HG03520 (cell line): Measurements from ENCODE around the gene ATXN1L.
A peak's percentile ranks its signal among the peaks of the same experiment; 100 is the strongest.
"Not testable (repeated sequence)": the region's sequence is repeated elsewhere in the genome, so short reads cannot be mapped to it uniquely, and the experiment has no call there.

Source experiments
- ATAC-seq: cut with Tn5 transposase; IDR thresholded peaks from one replicate; pipeline ENCODE4 v1.9.1; 2021; ENCODE audit warnings: mild to moderate bottlenecking, moderate library complexity; ENCODE audit not compliant: unreplicated experiment

Gene ATXN1L

GRCh38 chr16:71885261-71885650 lies 39.5 kb downstream of the ATXN1L start:
- ATAC-seq: no peak

- no peak for ATAC-seq
Observed at GRCh38 chr16:71889147-71889546, 43.4 kb downstream of the ATXN1L start.

DNA sequence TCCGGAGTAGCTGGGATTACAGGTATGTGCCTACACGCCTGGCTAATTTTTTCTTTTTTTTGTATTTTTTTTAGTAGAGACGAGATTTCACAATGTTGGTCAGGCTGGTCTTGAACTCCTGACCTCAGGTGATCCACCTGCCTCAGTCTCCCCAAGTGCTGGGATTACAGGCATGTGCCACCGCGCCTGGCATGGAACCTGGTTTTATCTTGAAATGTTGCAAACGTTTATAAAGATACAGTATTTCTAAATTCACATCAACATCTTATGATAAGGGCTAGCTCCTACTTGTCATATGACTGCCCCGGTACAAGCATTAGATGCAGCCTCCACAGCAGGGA lies 48.1 kb downstream of the ATXN1L start:
- no peak for ATAC-seq

GRCh38 chr16:71894229-71894920 lies 48.6 kb downstream of the ATXN1L start:
- ATAC-seq: peak; percentile 12

DNA sequence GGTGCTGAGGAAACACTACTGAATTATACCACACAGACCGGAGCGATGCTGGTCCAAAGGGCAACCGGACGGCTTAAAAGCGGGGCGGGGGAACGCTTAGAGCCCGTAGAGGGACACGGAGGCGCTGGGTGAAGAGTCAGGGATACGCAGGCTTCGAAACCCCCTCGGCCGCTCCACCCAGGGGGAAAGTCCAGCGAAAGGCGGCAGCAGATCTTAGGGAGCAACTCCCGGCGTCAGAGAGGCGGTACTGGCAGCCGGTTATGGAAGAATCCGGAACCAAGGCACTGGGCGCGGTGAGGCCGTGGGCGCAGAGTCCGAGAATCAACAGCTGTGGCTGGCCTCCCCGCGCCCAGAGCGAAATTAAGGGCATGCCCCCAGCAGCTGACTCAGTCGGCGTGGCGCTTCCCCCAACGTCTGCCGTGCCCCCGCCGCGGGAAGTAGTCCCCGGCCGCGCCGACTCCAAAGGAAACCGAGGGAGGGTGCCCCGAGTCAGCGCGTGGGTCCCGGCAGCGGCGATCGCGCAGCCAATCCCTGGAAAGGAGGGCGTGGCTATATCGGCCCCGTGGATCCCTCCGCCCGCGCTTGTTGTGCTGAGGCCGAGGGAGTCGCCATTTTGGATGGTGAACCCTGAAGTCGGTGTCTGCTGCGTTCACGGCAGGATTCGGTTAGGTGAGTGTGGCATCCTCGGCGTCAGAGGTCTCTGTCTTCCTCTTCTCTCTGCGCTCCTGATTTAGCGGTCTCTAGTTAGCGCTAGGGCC lies 49.3 kb downstream of the ATXN1L start, which contains the start of gene IST1:
Gene IST1 (plus strand): TSS at position 611 of the 758 bp plus-strand sequence. CDS start 20,110 bp downstream, outside the sequence.
- peak; percentile 76 for ATAC-seq

- ATAC-seq: peak; percentile 16
Observed at GRCh38 chr16:71895679-71896365, 50.0 kb downstream of the ATXN1L start.

DNA sequence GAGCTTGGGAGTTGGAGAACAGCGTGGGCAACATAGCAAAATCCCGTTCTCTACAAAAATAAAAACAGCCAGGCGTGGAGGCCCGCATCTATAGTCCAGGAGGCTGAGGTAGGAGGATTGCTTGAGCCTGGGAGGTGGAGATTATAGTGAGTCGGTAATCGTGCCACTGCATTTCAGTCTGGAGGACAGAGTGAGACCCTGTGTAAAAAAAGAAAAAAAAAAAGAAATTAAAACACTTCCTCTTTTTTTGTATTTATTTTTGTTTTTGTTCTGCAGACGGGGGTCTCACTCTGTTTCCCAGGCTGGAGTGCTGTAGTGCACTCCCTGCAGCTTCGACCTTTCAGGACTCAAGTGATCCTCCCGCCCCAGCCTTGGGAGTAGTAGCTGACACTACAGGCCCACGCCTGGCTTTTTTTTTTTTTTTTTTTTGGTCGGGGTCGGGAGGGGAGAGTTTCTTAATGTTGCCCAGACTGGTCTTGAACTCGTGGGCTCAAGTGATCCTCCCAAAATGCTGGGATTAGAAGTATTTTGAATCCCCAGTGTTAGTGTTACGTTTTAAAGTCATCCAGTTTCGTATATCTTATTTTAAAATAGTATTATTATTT lies 51.1 kb downstream of the ATXN1L start:
- no peak for ATAC-seq

GRCh38 chr16:71899171-71899570 lies 53.4 kb downstream of the ATXN1L start:
- ATAC-seq: no peak

DNA sequence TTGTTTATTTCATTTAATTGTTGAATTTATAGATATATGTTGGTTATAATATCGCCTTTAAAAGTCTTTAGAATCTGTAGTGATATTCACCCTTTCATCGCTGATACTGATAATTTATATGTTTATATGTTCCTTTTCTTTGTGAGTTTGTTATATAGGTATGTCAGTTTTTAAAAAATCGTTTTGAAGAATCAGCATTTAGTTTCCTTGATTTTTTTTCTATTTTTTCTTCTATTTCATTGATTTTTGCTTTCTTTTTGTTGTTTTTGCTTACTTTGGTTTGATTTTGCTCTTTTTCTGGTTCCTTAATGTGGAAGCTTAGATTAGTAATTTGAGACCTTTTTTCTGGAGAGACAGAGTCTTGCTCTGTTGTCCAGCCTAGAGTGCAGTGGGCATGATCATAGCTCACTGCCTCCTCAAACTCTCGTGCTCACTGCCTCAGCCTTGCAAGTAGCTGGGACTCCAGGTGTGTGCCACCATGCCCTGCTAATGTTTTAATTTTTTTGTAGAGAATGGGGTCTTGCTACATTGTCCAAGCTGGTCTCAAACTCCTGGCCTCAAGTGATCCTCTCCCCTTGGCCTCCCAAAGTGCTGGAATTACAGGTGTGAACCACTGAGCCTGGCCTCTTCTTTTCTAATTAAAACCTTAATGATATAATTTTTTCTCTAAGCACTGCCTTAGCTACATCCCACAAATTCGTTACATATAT lies 57.0 kb downstream of the ATXN1L start:
- no peak for ATAC-seq

GRCh38 chr16:71903608-71904007 lies 57.8 kb downstream of the ATXN1L start:
- ATAC-seq: no peak

GRCh38 chr16:71904239-71904638 lies 58.5 kb downstream of the ATXN1L start:
- ATAC-seq: no peak

DNA sequence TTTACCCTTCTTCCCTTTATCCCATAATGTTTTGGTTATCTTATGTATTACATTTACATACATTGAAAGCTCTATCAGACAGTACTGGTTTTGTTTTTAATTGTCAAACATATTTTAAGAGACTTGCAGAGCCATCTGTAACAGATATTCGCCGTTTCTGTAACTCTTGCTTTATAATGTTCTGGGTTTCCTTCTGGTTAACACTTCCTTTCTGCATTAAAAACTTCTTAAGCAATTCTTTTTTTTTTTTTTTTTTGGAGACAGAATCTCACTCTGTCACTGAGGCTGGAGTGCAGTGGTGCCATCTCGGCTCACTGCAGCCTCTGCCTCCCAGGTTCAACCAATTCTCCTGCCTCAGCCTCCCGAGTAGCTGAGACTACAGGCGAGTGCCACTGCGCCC lies 60.0 kb downstream of the ATXN1L start:
- not testable (repeated sequence) for ATAC-seq
